GM12865 (cell line): ENCODE results near the gene COL8A1.

Experiments
- DNase-seq: peaks from one replicate; pipeline ENCODE4 v3.0.0; 2010; ENCODE audit warnings: low read depth
- H3K4me3 ChIP-seq: 2 replicates; pipeline ENCODE4 v1.5.1; 2011; ENCODE audit warnings: mild to moderate bottlenecking, low read depth, low read length, control low read depth
- CTCF ChIP-seq: IDR thresholded peaks from 2 replicates; pipeline ENCODE4 v1.5.1; 2011; ENCODE audit warnings: low read length, control low read depth, low read depth, inconsistent platforms; ENCODE audit not compliant: insufficient read depth; ENCODE audit errors: missing control alignments

The COL8A1 gene

GRCh38 chr3:99829844-99830243, 191.4 kb downstream of the COL8A1 start:
- H3K4me3 ChIP-seq, result no peak overlapping the region
- DNase-seq, result no peak
- no peak for TF ChIP-seq CTCF

GRCh38 chr3:99833617-99834205, 195.3 kb downstream of the COL8A1 start:
- DNase-seq, result no peak
- H3K4me3 ChIP-seq, result no peak overlapping the region
- TF ChIP-seq CTCF, result no peak

GRCh38 chr3:99834211-99834957, 196.0 kb downstream of the COL8A1 start:
- no peak for DNase-seq
- no peak for TF ChIP-seq CTCF
- H3K4me3 ChIP-seq, result no peak overlapping the region

GRCh38 chr3:99836681-99837080, 198.3 kb downstream of the COL8A1 start:
- no peak overlapping the region for H3K4me3 ChIP-seq
- TF ChIP-seq CTCF, result no peak

GRCh38 chr3:99837715-99838114, 199.3 kb downstream of the COL8A1 start:
- no peak for TF ChIP-seq CTCF
- DNase-seq, result no peak
- H3K4me3 ChIP-seq, result no peak overlapping the region

More at GRCh38 chr3:99836681-99837080, 198.3 kb downstream of the COL8A1 start:
- no peak for DNase-seq

- DNase-seq, result no peak
- no peak for TF ChIP-seq CTCF
- H3K4me3 ChIP-seq, result no peak overlapping the region
These were observed 200.4 kb downstream of the COL8A1 start for GRCh38 chr3:99838755-99839154.
